ENCODE results near the gene ULK4. TPM values are rescaled to one million over a fixed set of nuclear protein-coding genes. Genes with fewer than 3 reads are reported as not detected.

ULK4 gene
- polyA plus RNA-seq, 1 of the 3 experiments (the other 2 are of a cell fraction), result 6.2 TPM

DNA sequence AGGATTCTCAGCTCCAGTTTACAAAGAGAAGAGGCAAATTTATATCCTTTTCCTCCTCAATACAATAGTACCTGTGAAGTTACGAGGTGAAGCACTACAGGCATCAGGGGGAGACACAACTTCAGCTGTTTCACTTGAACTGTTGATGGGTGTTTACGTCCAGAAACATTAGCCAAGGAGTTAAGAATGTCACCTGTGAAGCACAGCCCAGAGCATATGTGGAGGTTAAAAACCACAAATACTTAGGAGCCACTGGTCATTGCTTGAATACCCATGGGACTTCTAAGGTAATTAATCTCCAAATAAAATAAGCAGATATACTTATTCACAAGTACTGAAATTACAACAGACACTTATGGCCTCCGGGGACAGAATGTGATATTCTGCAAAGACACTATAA lies 246.5 kb downstream of the ULK4 start:
- H3F3A ChIP-seq (replicated peaks; ENCODE audit: insufficient read depth), result no peaks in the 10 kb centered on the region
- ChIA-PET POLR2A (no interaction called here), CTCF (interaction anchor here (0.7 to 2.6 kb wide), 6 partner anchors 133 to 1137 kb away, joined by 3 to 15 read pairs (median 3); partner anchors contain the start of gene CTNNB1)
- no peaks in the 10 kb centered on the region for H3K9me2 ChIP-seq
- H3K9me3 ChIP-seq, result no peaks in the 10 kb centered on the region
- no peak overlapping the region for H2AFZ ChIP-seq (ENCODE audit: low read depth)
- TF ChIP-seq RCOR1 (IDR thresholded peaks at IDR 0.05; ENCODE audit: low read length) (no peak), MXI1 (IDR thresholded peaks at IDR 0.05; ENCODE audit: low read depth, low read length) (no peak)
- no peaks in the 10 kb centered on the region for H4K20me1 ChIP-seq (ENCODE audit: insufficient read depth)
- no peak for DNase-seq
- no peaks in the 10 kb centered on the region for H3K79me2 ChIP-seq (ENCODE audit: insufficient read depth)
- H3K4me3 ChIP-seq (ENCODE audit: low read depth in 2 of 2, low read length in 1 of 2), result no peak overlapping the region
- no peak overlapping the region for H3K27ac ChIP-seq (ENCODE audit: low read depth in 2 of 2, low read length in 1 of 2)
- 96% methylated on average over 3 of the region's 3 CpGs for WGBS (ENCODE audit: low lambda C conversion rate)
- no peak overlapping the region for H3K9ac ChIP-seq
- H3K4me1 ChIP-seq (ENCODE audit: control insufficient read depth in 1 of 2, insufficient read depth in 2 of 2, low read depth in 1 of 2, low read length in 1 of 2), result peaks cover 4 to 6% of the 10 kb centered on the region in 2 experiments; a peak in 3 of 4 replicates
- no peak overlapping the region for H3K4me2 ChIP-seq
- no peaks in the 10 kb centered on the region for H3K27me3 ChIP-seq (ENCODE audit: insufficient read depth)
- no peaks in the 10 kb centered on the region for H3K36me3 ChIP-seq (replicated peaks in 1 of 2; ENCODE audit: control insufficient read depth in 1 of 2, insufficient read depth in 2 of 2, low read length in 1 of 2)

- no peaks in the 10 kb centered on the region for H3K79me2 ChIP-seq (ENCODE audit: insufficient read depth)
- H2AFZ ChIP-seq (ENCODE audit: low read depth), result no peak overlapping the region
- H3K27me3 ChIP-seq (ENCODE audit: insufficient read depth), result no peaks in the 10 kb centered on the region
- no peaks in the 10 kb centered on the region for H3K9me2 ChIP-seq
- H3K27ac ChIP-seq (ENCODE audit: low read depth in 2 of 2, low read length in 1 of 2), result 0 out of 4 replicates have a peak overlapping the region, but pooled peaks of 1 of the 2 experiments have one; percentile 16
- TF ChIP-seq JUND (IDR thresholded peaks at IDR 0.05) (no peak), POLR2AphosphoS5 (IDR thresholded peaks at IDR 0.05; ENCODE audit: low read depth, low read length) (no peak), GATA2 (CRISPR knock-in tag; IDR thresholded peaks at IDR 0.05) (no peak), GABPA (IDR thresholded peaks at IDR 0.05; ENCODE audit: low read depth) (no peak), ELF1 (IDR thresholded peaks at IDR 0.05) (no peak), PBX3 (IDR thresholded peaks at IDR 0.05) (no peak), NRF1 (IDR thresholded peaks at IDR 0.05; ENCODE audit: low read depth, low read length) (no peak), YY1 (IDR thresholded peaks at IDR 0.05; ENCODE audit: low read depth) (no peak), NFIC (IDR thresholded peaks at IDR 0.05; ENCODE audit: borderline replicate concordance) (no peak), SIN3A (IDR thresholded peaks at IDR 0.05; ENCODE audit: borderline replicate concordance, low read depth, low read length) (no peak), REST (IDR thresholded peaks at IDR 0.05; ENCODE audit: low read depth, low read length) (no peak)
- no peak overlapping the region for H3K9ac ChIP-seq
- H3K4me3 ChIP-seq (ENCODE audit: low read depth in 2 of 2, low read length in 1 of 2), result no peak overlapping the region
- no peaks in the 10 kb centered on the region for H3F3A ChIP-seq (replicated peaks; ENCODE audit: insufficient read depth)
- peaks cover 0 to 7% of the 10 kb centered on the region in 2 experiments; a peak in 1 of 4 replicates for H3K4me1 ChIP-seq (ENCODE audit: control insufficient read depth in 1 of 2, insufficient read depth in 2 of 2, low read depth in 1 of 2, low read length in 1 of 2)
- H3K4me2 ChIP-seq, result no peak overlapping the region
- CTCF ChIA-PET, result interaction anchor here (1.3 to 1.6 kb wide), 2 partner anchors 349 to 1127 kb away, joined by 3 to 7 read pairs; no protein-coding TSS in a partner anchor
- H3K36me3 ChIP-seq (replicated peaks in 1 of 2; ENCODE audit: control insufficient read depth in 1 of 2, insufficient read depth in 2 of 2, low read length in 1 of 2), result no peaks in the 10 kb centered on the region
- POLR2A ChIA-PET, result no interaction called here
- no peaks in the 10 kb centered on the region for H4K20me1 ChIP-seq (ENCODE audit: insufficient read depth)
- no peaks in the 10 kb centered on the region for H3K9me3 ChIP-seq
- DNase-seq, result no peak
Measured at GRCh38 chr3:41711651-41712050, 250.3 kb downstream of the ULK4 start.
